H1 (cell line): Measurements from ENCODE around the gene ADAMTS14. TPM values are rescaled to one million over a fixed set of nuclear protein-coding genes. Genes with fewer than 3 reads are reported as not detected.

ENCODE experiments used
- CTCF ChIA-PET: fragments of 300-600 bp; sonication (Branson Sonifier 250); formaldehyde crosslinking; loops from one replicate; lab custom pipeline; 2021; ENCODE audit not compliant: partially characterized antibody; lab: Charles Lee
- POLR2A ChIA-PET: fragments of 300-600 bp; sonication (Branson Sonifier 250); formaldehyde crosslinking; loops from one replicate; lab custom pipeline; 2021; ENCODE audit warnings: inconsistent platforms; ENCODE audit not compliant: partially characterized antibody; lab: Charles Lee
- DNase-seq, 2 experiments: peaks; one replicate each; pipeline versions ENCODE4 v3.0.0 to v3.0.0-alpha.2; 2010 to 2022; ENCODE audit warnings: low spot score in 2 of 2, low read depth in 1 of 2, mixed read lengths in 1 of 2
- FAIRE-seq: peaks from 2 replicates; lab custom pipeline; 2011; peaks lifted over from hg19 to GRCh38; lab: Jason Lieb, UNC
- H2AFZ ChIP-seq: 2 replicates; pipeline ENCODE4 v1.8.1; 2012; ENCODE audit warnings: low read length, inconsistent platforms
- H2AK5ac ChIP-seq: 2 replicates; pipeline ENCODE4 v1.6.1; 2013; ENCODE audit warnings: low read depth, low read length
- H2BK120ac ChIP-seq: replicated peaks from 2 replicates; pipeline ENCODE3; 2013; ENCODE audit warnings: low read depth, low read length, inconsistent platforms
- H2BK12ac ChIP-seq: 2 replicates; pipeline ENCODE4 v1.6.1; 2013; ENCODE audit warnings: low read depth, low read length
- H2BK15ac ChIP-seq: 2 replicates; pipeline ENCODE4 v1.6.1; 2013; ENCODE audit warnings: low read length
- H2BK20ac ChIP-seq: 2 replicates; pipeline ENCODE4 v1.6.1; 2013; ENCODE audit warnings: low read length
- H2BK5ac ChIP-seq: 2 replicates; pipeline ENCODE4 v1.6.1; 2013; ENCODE audit warnings: low read depth, low read length
- H3K14ac ChIP-seq: 2 replicates; pipeline ENCODE4 v1.6.1; 2013; ENCODE audit warnings: inconsistent platforms; ENCODE audit not compliant: insufficient read length
- H3K18ac ChIP-seq: 2 replicates; pipeline ENCODE4 v1.6.1; 2013; ENCODE audit warnings: low read length; ENCODE audit errors: extremely low read depth
- H3K23ac ChIP-seq: 2 replicates; pipeline ENCODE4 v1.6.1; 2013; ENCODE audit warnings: inconsistent platforms; ENCODE audit not compliant: insufficient read length
- H3K23me2 ChIP-seq: 2 replicates; pipeline ENCODE4 v1.6.1; 2013; ENCODE audit warnings: low read depth, low read length
- H3K27ac ChIP-seq: 2 replicates; pipeline ENCODE4 v1.6.1; 2011; ENCODE audit warnings: low read depth, low read length, inconsistent platforms
- H3K27me3 ChIP-seq, 4 experiments: replicated peaks in 1 of 4; 1 replicate in 1 of 4; 2 replicates in 3 of 4; pipeline versions ENCODE4 v1.6.1 to v1.8.1; 2011 to 2013; ENCODE audit warnings: low read length in 3 of 4, mild to moderate bottlenecking in 3 of 4, inconsistent platforms in 2 of 4, mixed read lengths in 2 of 4, moderate library complexity in 1 of 4; ENCODE audit not compliant: control insufficient read depth in 3 of 4, insufficient read depth in 3 of 4; ENCODE audit errors: extremely low read depth in 1 of 4
- H3K36me3 ChIP-seq, 4 experiments: 2 replicates each; pipeline versions ENCODE4 v1.6.1 to v1.8.1; 2011 to 2013; ENCODE audit warnings: mild to moderate bottlenecking in 4 of 4, low read length in 3 of 4, moderate library complexity in 2 of 4, control low read depth in 1 of 4, inconsistent platforms in 1 of 4; ENCODE audit not compliant: insufficient read depth in 4 of 4, control insufficient read depth in 2 of 4
- H3K4ac ChIP-seq: replicated peaks from 2 replicates; pipeline ENCODE3; 2013; ENCODE audit warnings: low read length, low read depth, mixed read lengths, inconsistent platforms; ENCODE audit not compliant: insufficient read length
- H3K4me1 ChIP-seq, 4 experiments: replicated peaks in 1 of 4; 1 replicate in 1 of 4; 2 replicates in 3 of 4; pipeline versions ENCODE4 v1.6.1 to v1.8.1; 2011 to 2013; ENCODE audit warnings: low read length in 3 of 4, inconsistent platforms in 2 of 4, mixed read lengths in 1 of 4; ENCODE audit not compliant: insufficient read depth in 4 of 4, control insufficient read depth in 3 of 4
- H3K4me2 ChIP-seq, 2 experiments: 2 replicates each; pipeline versions ENCODE4 v1.6.1 to v1.8.1; 2011 to 2013; ENCODE audit warnings: low read depth in 2 of 2, low read length in 2 of 2, control low read depth in 1 of 2, inconsistent platforms in 1 of 2, mild to moderate bottlenecking in 1 of 2; ENCODE audit not compliant: insufficient read depth in 1 of 2
- H3K4me3 ChIP-seq, 4 experiments: fragments of 200-600, 300-600 bp in 1 of 4; sonication (generic), shearing (Covaris generic), sonication (Bioruptor Twin) in 1 of 4; 2 replicates each; pipeline versions ENCODE4 v1.5.1 to v1.8.1; 2011 to 2016; ENCODE audit warnings: low read length in 4 of 4, low read depth in 3 of 4, control low read depth in 2 of 4, inconsistent platforms in 2 of 4, mild to moderate bottlenecking in 2 of 4, mixed read lengths in 1 of 4, moderate library complexity in 1 of 4; ENCODE audit not compliant: insufficient read depth in 2 of 4; ENCODE audit errors: extremely low read depth in 1 of 4
- H3K56ac ChIP-seq: replicated peaks from 2 replicates; pipeline ENCODE3; 2013; ENCODE audit warnings: low read depth, mild to moderate bottlenecking, mixed read lengths, low read length, inconsistent platforms; ENCODE audit not compliant: insufficient read length
- H3K79me1 ChIP-seq: 2 replicates; pipeline ENCODE4 v1.6.1; 2013; ENCODE audit warnings: low read depth, low read length, control low read depth
- H3K79me2 ChIP-seq, 2 experiments: 2 replicates each; pipeline versions ENCODE4 v1.6.1 to v1.8.1; 2012 to 2013; ENCODE audit warnings: low read length in 2 of 2, mild to moderate bottlenecking in 2 of 2, inconsistent platforms in 1 of 2; ENCODE audit not compliant: insufficient read depth in 2 of 2, control insufficient read depth in 1 of 2
- H3K9ac ChIP-seq, 4 experiments: replicated peaks in 1 of 4; 1 replicate in 1 of 4; 2 replicates in 3 of 4; pipeline versions ENCODE4 v1.6.1 to v1.8.1; 2011 to 2013; ENCODE audit warnings: low read depth in 3 of 4, low read length in 3 of 4, control low read depth in 2 of 4, mild to moderate bottlenecking in 2 of 4, moderate library complexity in 2 of 4, inconsistent platforms in 1 of 4; ENCODE audit errors: extremely low read depth in 1 of 4
- H3K9me3 ChIP-seq, 2 experiments: 2 replicates each; pipeline versions ENCODE4 v1.6.1 to v1.8.1; 2012 to 2013; ENCODE audit warnings: mild to moderate bottlenecking in 2 of 2, moderate library complexity in 2 of 2, control low read depth in 1 of 2, inconsistent platforms in 1 of 2, low read depth in 1 of 2, low read length in 1 of 2, mixed read lengths in 1 of 2; ENCODE audit not compliant: insufficient read depth in 2 of 2
- H4K20me1 ChIP-seq, 2 experiments: replicated peaks in 1 of 2; 2 replicates each; pipeline versions ENCODE3 to v1.8.1; 2011 to 2013; ENCODE audit warnings: inconsistent platforms in 2 of 2, low read length in 2 of 2, mild to moderate bottlenecking in 1 of 2; ENCODE audit not compliant: insufficient read depth in 2 of 2, control insufficient read depth in 1 of 2
- H4K5ac ChIP-seq: 2 replicates; pipeline ENCODE4 v1.6.1; 2013; ENCODE audit warnings: low read length, low read depth, mixed read lengths, inconsistent platforms; ENCODE audit not compliant: insufficient read length
- H4K8ac ChIP-seq: 2 replicates; pipeline ENCODE4 v1.8.0; 2013; ENCODE audit warnings: mild to moderate bottlenecking, moderate library complexity, low read length, inconsistent platforms; ENCODE audit not compliant: insufficient read depth; ENCODE audit errors: extremely low read depth
- H4K91ac ChIP-seq: replicated peaks from 2 replicates; pipeline ENCODE3; 2013; ENCODE audit warnings: low read length, mixed read lengths, inconsistent platforms; ENCODE audit not compliant: insufficient read length
- BCL11A ChIP-seq, 2 experiments: IDR thresholded peaks; one replicate each; pipeline ENCODE4 v1.6.1; 2011; ENCODE audit warnings: low read depth in 2 of 2, low read length in 2 of 2, mild to moderate bottlenecking in 2 of 2
- CBX5 ChIP-seq: fragments of 300-800, 300-1000 bp; sonication (generic); IDR thresholded peaks from 2 replicates; pipeline ENCODE4 v1.7.1; 2016; ENCODE audit warnings: antibody characterized with exemption, low read length, low read depth
- CBX8 ChIP-seq: fragments of 300-800, 300-1000 bp; sonication (generic); IDR thresholded peaks from 2 replicates; pipeline ENCODE4 v1.7.1; 2016; ENCODE audit warnings: low read depth, low read length, borderline replicate concordance
- PHF8 ChIP-seq: fragments of 200-600 bp; sonication (generic); conservative IDR thresholded peaks from 2 replicates; pipeline ENCODE4 v1.7.1; 2012; ENCODE audit warnings: low read depth, mild to moderate bottlenecking, inconsistent platforms, low read length, moderate library complexity
- RBBP5 ChIP-seq: IDR thresholded peaks from 2 replicates; pipeline ENCODE4 v1.7.1; 2012; ENCODE audit warnings: low read depth, mild to moderate bottlenecking, inconsistent platforms, low read length, moderate library complexity, borderline replicate concordance
- RFX5 ChIP-seq: IDR thresholded peaks from 2 replicates; pipeline ENCODE4 v1.6.1; 2011; ENCODE audit warnings: low read depth, low read length, improper control_type of control experiment, borderline replicate concordance
- SIX5 ChIP-seq: IDR thresholded peaks from 2 replicates; pipeline ENCODE4 v1.6.1; 2011; ENCODE audit warnings: mild to moderate bottlenecking, low read depth, low read length
- WGBS, 2 experiments: shearing (Covaris generic) in 1 of 2; methylation state at CpG; one replicate each; pipeline versions ENCODE4 v1.1.6 to v1.1.7; 2013 to 2015; ENCODE audit warnings: low lambda C conversion rate in 2 of 2, mixed read lengths in 2 of 2, inconsistent platforms in 1 of 2, low coverage in 1 of 2, missing lambda C conversion rate in 1 of 2; ENCODE audit not compliant: insufficient replicate concordance in 2 of 2, insufficient coverage in 1 of 2, insufficient read length in 1 of 2; ENCODE audit errors: extremely low coverage in 1 of 2, missing lambda C conversion rate in 1 of 2; 5-methylcytosine and 5-hydroxymethylcytosine counted together
- polyA plus RNA-seq, 7 experiments: library from polyadenylated mRNA; depleted of rRNA in 3 of 7; stranded (reverse) in 5 of 7; unstranded in 2 of 7; fragments of >200 nt in 5 of 7; fragments of 200-250 nt in 2 of 7; gene quantifications; 1 replicate in 5 of 7; 2 replicates in 1 of 7; 4 replicates in 1 of 7; pipeline versions ENCODE4 v1.2.1 to v1.2.3, GENCODE V29; 2011 to 2013; ENCODE audit warnings: missing spikeins in 2 of 7, mixed read lengths in 2 of 7
- total RNA-seq: library from RNA; stranded (reverse); fragmentation: NEBNext Ultra II Directional; extraction: Animal tissue kit (Norgen Biotek cat#: 25700); gene quantifications from 2 replicates; pipeline ENCODE4 v1.2.1, GENCODE V29; 2021

The ADAMTS14 gene
- total and polyA plus RNA-seq, 2 of the 8 experiments (the other 6 are each of a cell fraction or from before 2014, with no cell fraction given): 2.0 to 2.3 TPM

GRCh38 chr10:70629338-70629737, 43.0 kb upstream of the ADAMTS14 start:
- no peak for DNase-seq
- no peaks in the 10 kb centered on the region for H3K79me1 ChIP-seq
- POLR2A ChIA-PET: no interaction called here

More at GRCh38 chr10:70629338-70629737, 43.0 kb upstream of the ADAMTS14 start:
- Histone ChIP-seq H3K23me2 (no peaks in the 10 kb centered on the region), H3K18ac (no peak overlapping the region), H2BK12ac (no peak overlapping the region; the same call in 1 of the 2 replicates), H3K27ac (no peak overlapping the region), H3K4me3 (no peak overlapping the region), H3K4ac (no peak overlapping the region), H3K14ac (no peak overlapping the region), H3K4me2 (no peak overlapping the region), H4K20me1 (no peaks in the 10 kb centered on the region), H2AK5ac (no peak overlapping the region), H3K4me1 (peaks cover 6 to 15% (median 10%) of the 10 kb centered on the region in 4 experiments; a peak in 6 of 7 replicates), H2BK20ac (peak overlapping the region; percentile 24; the same call in 1 of the 2 replicates), H3K9me3 (peaks cover 9 to 13% of the 10 kb centered on the region in 2 experiments), H3K23ac (no peak overlapping the region), H3K36me3 (no peaks in the 10 kb centered on the region), H4K91ac (no peak overlapping the region), H3K79me2 (no peaks in the 10 kb centered on the region), H2AFZ (no peak overlapping the region), H3K27me3 (no peaks in the 10 kb centered on the region; a peak in 1 of 7 replicates), H2BK120ac (no peak overlapping the region), H3K9ac (no peak overlapping the region), H4K8ac (no peak overlapping the region), H2BK5ac (no peak overlapping the region), H4K5ac (no peak overlapping the region), H3K56ac (no peak overlapping the region), H2BK15ac (no peak overlapping the region)
- no peak for TF ChIP-seq CBX5
- no peak for TF ChIP-seq RFX5
- no peak for TF ChIP-seq RBBP5
- TF ChIP-seq CBX8: no peak
- no peak for TF ChIP-seq SIX5
- no peak for TF ChIP-seq BCL11A (IDR thresholded peaks at IDR 0.05; ENCODE audit: low read depth in 2 of 2, low read length in 2 of 2)
- TF ChIP-seq PHF8: no peak
- no peak for FAIRE-seq
- WGBS, 2 experiments: 87% methylated on average over 1 of the region's 1 CpG; no CpG with 5 or more reads in 1 of the 2 experiments
- CTCF ChIA-PET: interaction anchor here (1.0 kb wide), 1 partner anchor 10 kb away, joined by 3 read pairs; no protein-coding TSS in a partner anchor
